Inflammatory macrophage (primary cell): Measurements from ENCODE around the gene SEMA4C.
A peak's percentile ranks its signal among the peaks of the same experiment; 100 is the strongest.

Source experiments
- DNase-seq, 2 donors: peaks; one replicate each; pipeline ENCODE4 v3.0.0-alpha.2; 2020 to 2022

The SEMA4C gene

GRCh38 chr2:96839875-96840850, 29.7 kb downstream of the SEMA4C start:
- DNase-seq = no peak

- DNase-seq = peak in 1 of 2 donors; percentile 31
Observed at GRCh38 chr2:96839293-96839874, 30.5 kb downstream of the SEMA4C start.

- no peak for DNase-seq
Observed at GRCh38 chr2:96838345-96839292, 31.3 kb downstream of the SEMA4C start.

GRCh38 chr2:96837575-96837974, 32.3 kb downstream of the SEMA4C start:
- DNase-seq = no peak

GRCh38 chr2:96835830-96836229, 34.0 kb downstream of the SEMA4C start:
- DNase-seq = no peak

GRCh38 chr2:96832754-96833507, 36.9 kb downstream of the SEMA4C start:
- no peak for DNase-seq

- DNase-seq = no peak
Observed at GRCh38 chr2:96832408-96832753, 37.5 kb downstream of the SEMA4C start.

- DNase-seq = no peak
Observed at GRCh38 chr2:96831679-96832078, 38.2 kb downstream of the SEMA4C start.

- DNase-seq = no peak
Observed at GRCh38 chr2:96830044-96830562, 39.8 kb downstream of the SEMA4C start.

- no peak for DNase-seq
Observed at GRCh38 chr2:96828874-96829273, 41.0 kb downstream of the SEMA4C start.

- DNase-seq = no peak
Observed at GRCh38 chr2:96828436-96828835, 41.4 kb downstream of the SEMA4C start.

- no peak for DNase-seq
Observed at GRCh38 chr2:96826546-96827278, 43.2 kb downstream of the SEMA4C start.

GRCh38 chr2:96825057-96825456, 44.8 kb downstream of the SEMA4C start:
- no peak for DNase-seq

GRCh38 chr2:96824079-96824870, 45.6 kb downstream of the SEMA4C start:
- no peak for DNase-seq

- DNase-seq = no peak
Observed at GRCh38 chr2:96823198-96823597, 46.7 kb downstream of the SEMA4C start.

GRCh38 chr2:96822786-96823185, 47.1 kb downstream of the SEMA4C start:
- no peak for DNase-seq

GRCh38 chr2:96821113-96821675, 48.7 kb downstream of the SEMA4C start:
- DNase-seq = no peak

GRCh38 chr2:96819876-96820511, 49.9 kb downstream of the SEMA4C start:
- no peak for DNase-seq

GRCh38 chr2:96819128-96819875, 50.6 kb downstream of the SEMA4C start:
- DNase-seq = no peak
